Astrocyte (in vitro differentiated cells and primary cell): Measurements from ENCODE around the gene GUK1. TPM values are rescaled to one million over a fixed set of nuclear protein-coding genes. Genes with fewer than 3 reads are reported as not detected.
"Not testable (repeated sequence)": the region's sequence is repeated elsewhere in the genome, so short reads cannot be mapped to it uniquely, and the experiment has no call there.

Source experiments
- DNase-seq: peaks from one replicate; pipeline ENCODE4 v3.0.0-alpha.2; 2010; ENCODE audit warnings: low read depth
- FAIRE-seq: peaks from 2 replicates; lab custom pipeline; 2011; peaks lifted over from hg19 to GRCh38; lab: Jason Lieb, UNC
- H2AFZ ChIP-seq: 2 replicates; pipeline ENCODE4 v1.6.0; 2012; ENCODE audit warnings: low read depth, low read length, inconsistent platforms
- H3K27ac ChIP-seq: 2 replicates; pipeline ENCODE4 v1.5.1; 2011; ENCODE audit warnings: low read depth, low read length, inconsistent platforms
- H3K27me3 ChIP-seq: 2 replicates; pipeline ENCODE4 v1.6.0; 2011; ENCODE audit warnings: low read length, inconsistent platforms; ENCODE audit not compliant: insufficient read depth
- H3K36me3 ChIP-seq: 2 replicates; pipeline ENCODE4 v1.5.1; 2011; ENCODE audit warnings: low read length, inconsistent platforms; ENCODE audit not compliant: insufficient read depth
- H3K4me1 ChIP-seq: 2 replicates; pipeline ENCODE4 v1.5.1; 2011; ENCODE audit warnings: low read length, inconsistent platforms; ENCODE audit not compliant: insufficient read depth
- H3K4me2 ChIP-seq: 2 replicates; pipeline ENCODE4 v1.6.0; 2012; ENCODE audit warnings: low read length, inconsistent platforms
- H3K4me3 ChIP-seq: 2 replicates; pipeline ENCODE4 v1.5.1; 2011; ENCODE audit warnings: low read depth, mild to moderate bottlenecking, low read length, inconsistent platforms; ENCODE audit not compliant: insufficient read depth
- H3K79me2 ChIP-seq: 2 replicates; pipeline ENCODE4 v1.6.0; 2012; ENCODE audit warnings: mild to moderate bottlenecking, low read length, inconsistent platforms; ENCODE audit not compliant: insufficient read depth
- H3K9ac ChIP-seq: 2 replicates; pipeline ENCODE4 v1.6.0; 2012; ENCODE audit warnings: mild to moderate bottlenecking, low read length, inconsistent platforms
- H3K9me3 ChIP-seq: 2 replicates; pipeline ENCODE4 v1.5.1; 2012; ENCODE audit warnings: low read depth, mild to moderate bottlenecking, low read length, inconsistent platforms; ENCODE audit not compliant: insufficient read depth
- H4K20me1 ChIP-seq: 2 replicates; pipeline ENCODE4 v1.6.0; 2012; ENCODE audit warnings: low read length, inconsistent platforms; ENCODE audit not compliant: insufficient read depth
- H3K27ac Mint-ChIP-seq: one replicate; pipeline ENCODE4 v1.8.0; 2021; ENCODE audit warnings: mild to moderate bottlenecking, mixed read lengths; ENCODE audit not compliant: unreplicated experiment
- H3K27me3 Mint-ChIP-seq: one replicate; pipeline ENCODE4 v1.8.0; 2021; ENCODE audit warnings: low read depth, mixed read lengths; ENCODE audit not compliant: unreplicated experiment
- H3K36me3 Mint-ChIP-seq: one replicate; pipeline ENCODE4 v1.8.0; 2021; ENCODE audit warnings: low read depth, mixed read lengths; ENCODE audit not compliant: unreplicated experiment
- H3K4me1 Mint-ChIP-seq: one replicate; pipeline ENCODE4 v1.8.0; 2021; ENCODE audit warnings: low read depth, mixed read lengths; ENCODE audit not compliant: unreplicated experiment
- H3K4me3 Mint-ChIP-seq: one replicate; pipeline ENCODE4 v1.8.0; 2021; ENCODE audit warnings: mild to moderate bottlenecking, moderate library complexity, mixed read lengths; ENCODE audit not compliant: unreplicated experiment
- H3K9me3 Mint-ChIP-seq: one replicate; pipeline ENCODE4 v1.8.0; 2021; ENCODE audit warnings: mild to moderate bottlenecking, mixed read lengths; ENCODE audit not compliant: unreplicated experiment
- EZH2 ChIP-seq: IDR thresholded peaks from 2 replicates; pipeline ENCODE4 v1.6.1; 2012; ENCODE audit warnings: mild to moderate bottlenecking, low read length, inconsistent platforms; ENCODE audit not compliant: insufficient read depth
- total RNA-seq: library from RNA; stranded (reverse); gene quantifications from 2 replicates; pipeline ENCODE4 v1.2.1, GENCODE V29; 2021
- TF ChIP-seq, protein P1 (sequence below): IDR thresholded peaks from 2 replicates; pipeline ENCODE4 v1.5.1; 2011; ENCODE audit warnings: low read depth, mild to moderate bottlenecking, inconsistent platforms, low read length, moderate library complexity; ENCODE audit not compliant: insufficient read depth

GUK1 gene
- total RNA-seq, 1 donor from 2014 or later: 214 TPM

DNA sequence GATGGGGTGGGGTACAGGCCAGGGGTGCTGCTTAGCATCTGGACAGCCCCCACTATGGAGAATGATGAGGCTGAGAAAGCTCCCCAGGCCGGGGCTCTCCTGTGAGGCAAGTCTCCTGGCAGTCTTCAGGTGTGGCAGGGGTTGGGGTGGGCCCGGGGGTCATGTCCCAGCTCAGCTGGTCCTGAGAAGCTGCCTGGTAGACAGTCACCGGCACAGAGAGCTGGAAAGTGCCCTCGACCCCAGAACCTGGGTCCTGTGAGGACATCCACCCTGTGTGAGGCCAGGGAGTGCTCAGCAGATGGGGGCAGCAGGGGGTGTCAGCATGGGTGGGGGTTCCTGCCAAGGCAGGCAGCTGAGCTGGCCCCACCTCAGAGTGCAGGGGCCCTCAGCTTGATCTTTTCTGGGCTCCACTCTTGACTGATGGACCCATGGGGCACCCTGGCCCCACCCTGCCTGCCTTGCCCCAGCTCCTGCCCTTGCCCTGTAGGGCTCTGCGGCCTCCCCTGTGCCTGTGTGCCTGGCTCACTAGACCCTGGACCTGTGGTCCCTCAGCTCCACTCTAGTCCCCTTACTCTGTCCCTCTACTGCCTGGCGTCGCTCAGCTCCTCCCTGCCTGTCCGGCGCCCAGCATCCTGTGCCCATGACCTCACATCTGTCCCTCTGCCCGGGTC lies 31.3 kb downstream of the GUK1 start:
- no peak overlapping the region for H3K27ac ChIP-seq
- no peak for FAIRE-seq
- H3K27me3 Mint-ChIP-seq: no peaks in the 10 kb centered on the region
- TF ChIP-seq, protein P1, sequence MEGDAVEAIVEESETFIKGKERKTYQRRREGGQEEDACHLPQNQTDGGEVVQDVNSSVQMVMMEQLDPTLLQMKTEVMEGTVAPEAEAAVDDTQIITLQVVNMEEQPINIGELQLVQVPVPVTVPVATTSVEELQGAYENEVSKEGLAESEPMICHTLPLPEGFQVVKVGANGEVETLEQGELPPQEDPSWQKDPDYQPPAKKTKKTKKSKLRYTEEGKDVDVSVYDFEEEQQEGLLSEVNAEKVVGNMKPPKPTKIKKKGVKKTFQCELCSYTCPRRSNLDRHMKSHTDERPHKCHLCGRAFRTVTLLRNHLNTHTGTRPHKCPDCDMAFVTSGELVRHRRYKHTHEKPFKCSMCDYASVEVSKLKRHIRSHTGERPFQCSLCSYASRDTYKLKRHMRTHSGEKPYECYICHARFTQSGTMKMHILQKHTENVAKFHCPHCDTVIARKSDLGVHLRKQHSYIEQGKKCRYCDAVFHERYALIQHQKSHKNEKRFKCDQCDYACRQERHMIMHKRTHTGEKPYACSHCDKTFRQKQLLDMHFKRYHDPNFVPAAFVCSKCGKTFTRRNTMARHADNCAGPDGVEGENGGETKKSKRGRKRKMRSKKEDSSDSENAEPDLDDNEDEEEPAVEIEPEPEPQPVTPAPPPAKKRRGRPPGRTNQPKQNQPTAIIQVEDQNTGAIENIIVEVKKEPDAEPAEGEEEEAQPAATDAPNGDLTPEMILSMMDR: no peak
- no peak for TF ChIP-seq EZH2
- peaks cover 61% of the 10 kb centered on the region for H3K79me2 ChIP-seq
- H3K9ac ChIP-seq: no peak overlapping the region
- peaks cover 6% of the 10 kb centered on the region for H3K4me1 ChIP-seq
- H3K4me1 Mint-ChIP-seq: peaks cover 10% of the 10 kb centered on the region
- peaks cover 2% of the 10 kb centered on the region for H3K9me3 Mint-ChIP-seq
- no peaks in the 10 kb centered on the region for H3K36me3 ChIP-seq
- DNase-seq: no peak
- H4K20me1 ChIP-seq: peaks cover 25% of the 10 kb centered on the region
- peaks cover 8% of the 10 kb centered on the region for H3K36me3 Mint-ChIP-seq
- H3K4me3 Mint-ChIP-seq: peak overlapping the region; percentile 50
- no peaks in the 10 kb centered on the region for H3K9me3 ChIP-seq
- H2AFZ ChIP-seq: no peak overlapping the region
- H3K4me2 ChIP-seq: no peak overlapping the region
- no peak overlapping the region for H3K4me3 ChIP-seq
- no peaks in the 10 kb centered on the region for H3K27me3 ChIP-seq
- peak overlapping the region; percentile 62 for H3K27ac Mint-ChIP-seq

DNA sequence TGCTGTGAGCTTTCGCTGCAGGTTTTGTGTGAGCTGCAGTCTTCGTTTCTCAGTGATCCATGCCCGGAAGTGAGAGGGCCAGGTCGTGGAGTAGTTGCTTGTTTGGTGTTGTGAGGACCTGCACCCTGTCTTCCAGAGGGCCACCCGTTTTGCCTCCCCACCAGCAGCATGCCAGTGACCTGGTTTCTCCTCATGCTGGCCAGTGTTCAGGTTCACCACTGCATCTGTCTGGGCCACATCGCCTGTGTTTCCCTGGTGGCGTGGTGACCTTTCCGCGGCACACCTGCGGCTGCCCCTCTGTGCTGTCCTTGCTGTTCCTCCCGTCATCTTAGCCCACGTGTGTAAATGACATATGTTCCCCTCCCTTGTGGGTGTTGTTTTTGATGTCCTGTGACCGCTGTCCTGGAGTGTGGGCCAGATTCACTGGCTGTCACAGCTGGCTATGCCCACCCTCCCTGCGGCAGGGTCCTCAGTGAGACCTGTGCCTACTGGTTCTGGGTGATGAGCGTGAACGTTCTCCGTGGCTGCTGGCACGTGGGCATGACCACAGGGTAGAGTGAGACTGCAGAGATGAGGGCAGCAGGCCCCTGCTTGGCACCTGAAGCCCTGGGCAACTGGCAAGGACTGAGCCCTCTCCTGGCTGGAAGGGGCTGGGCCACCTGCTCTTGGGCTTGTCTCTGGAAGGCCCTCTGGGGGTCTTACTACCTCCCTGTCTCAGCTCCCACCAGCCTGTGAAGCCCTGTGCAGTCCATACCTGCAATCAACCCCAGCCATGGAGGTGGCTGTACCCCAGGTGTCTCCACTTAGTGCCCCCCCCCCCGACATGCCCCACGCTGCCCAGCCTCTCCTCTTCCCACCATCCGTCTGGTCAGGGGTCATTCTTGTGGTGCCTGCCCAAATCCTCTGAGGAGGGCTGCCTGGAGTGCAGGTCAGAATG lies 32.8 kb downstream of the GUK1 start:
- DNase-seq: no peak

DNA sequence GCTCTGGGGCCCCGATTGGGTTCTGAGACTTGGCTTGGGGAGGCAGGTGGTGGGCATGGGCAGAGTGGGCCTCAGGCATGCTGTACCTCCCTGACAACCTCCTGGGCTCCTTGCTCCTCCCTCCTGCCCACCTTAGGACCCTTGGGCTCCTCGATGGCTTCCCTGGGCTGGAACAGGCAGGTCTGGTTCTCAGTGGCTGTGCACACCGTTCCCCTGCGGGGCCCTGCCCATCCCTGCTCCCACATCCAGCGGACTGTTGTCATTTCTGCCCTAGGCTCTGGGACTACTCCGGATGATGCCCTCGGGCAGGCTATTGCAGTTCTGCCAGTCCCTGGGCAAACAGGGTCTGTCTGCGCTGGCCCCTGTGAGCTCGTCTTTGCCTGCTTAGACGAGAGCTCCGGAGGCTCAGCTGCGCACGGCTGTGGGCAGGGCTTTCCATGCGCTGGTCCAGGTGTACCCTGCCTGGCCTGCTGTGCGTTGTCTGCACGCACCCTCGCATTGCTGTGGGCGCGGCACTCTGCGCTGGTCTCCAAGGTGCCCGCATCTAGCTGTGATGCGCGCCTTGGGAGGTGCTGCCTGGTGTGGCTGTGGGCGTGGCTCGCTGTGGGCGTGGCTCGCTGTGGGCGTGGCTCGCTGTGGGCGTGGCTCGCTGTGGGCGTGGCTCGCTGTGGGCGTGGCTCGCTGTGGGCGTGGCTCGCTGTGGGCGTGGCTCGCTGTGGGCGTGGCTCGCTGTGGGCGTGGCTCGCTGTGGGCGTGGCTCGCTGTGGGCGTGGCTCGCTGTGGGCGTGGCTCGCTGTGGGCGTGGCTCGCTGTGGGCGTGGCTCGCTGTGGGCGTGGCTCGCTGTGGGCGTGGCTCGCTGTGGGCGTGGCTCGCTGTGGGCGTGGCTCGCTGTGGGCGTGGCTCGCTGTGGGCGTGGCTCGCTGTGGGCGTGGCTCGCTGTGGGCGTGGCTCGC lies 33.7 kb downstream of the GUK1 start:
- not testable (repeated sequence) for H3K4me3 ChIP-seq, H3K36me3 ChIP-seq, H3K4me3 Mint-ChIP-seq, H3K36me3 Mint-ChIP-seq, H3K9me3 Mint-ChIP-seq, FAIRE-seq, H3K9me3 ChIP-seq, H3K27ac ChIP-seq, H3K9ac ChIP-seq, H3K4me2 ChIP-seq, H3K4me1 ChIP-seq, H3K27me3 ChIP-seq, H3K4me1 Mint-ChIP-seq, H3K27ac Mint-ChIP-seq, H3K27me3 Mint-ChIP-seq, DNase-seq, H2AFZ ChIP-seq
- Histone ChIP-seq H4K20me1 (peaks cover 25% of the 10 kb centered on the region), H3K79me2 (peaks cover 40% of the 10 kb centered on the region)

More for the DNA sequence above, 32.8 kb downstream of the GUK1 start:
- TF ChIP-seq, protein P1: no peak
- TF ChIP-seq EZH2: no peak
- peaks cover 25% of the 10 kb centered on the region for H4K20me1 ChIP-seq
- no peak overlapping the region for H3K27ac Mint-ChIP-seq
- no peak overlapping the region for H2AFZ ChIP-seq
- H3K79me2 ChIP-seq: peaks cover 49% of the 10 kb centered on the region
- H3K4me2 ChIP-seq: no peak overlapping the region
- H3K9me3 ChIP-seq: no peaks in the 10 kb centered on the region
- no peaks in the 10 kb centered on the region for H3K4me1 ChIP-seq
- H3K4me3 Mint-ChIP-seq: no peak overlapping the region
- no peak overlapping the region for H3K4me3 ChIP-seq
- no peaks in the 10 kb centered on the region for H3K27me3 Mint-ChIP-seq
- peaks cover 8% of the 10 kb centered on the region for H3K36me3 Mint-ChIP-seq
- H3K36me3 ChIP-seq: no peaks in the 10 kb centered on the region
- no peaks in the 10 kb centered on the region for H3K9me3 Mint-ChIP-seq
- FAIRE-seq: no peak
- no peak overlapping the region for H3K9ac ChIP-seq
- peaks cover 4% of the 10 kb centered on the region for H3K4me1 Mint-ChIP-seq
- no peaks in the 10 kb centered on the region for H3K27me3 ChIP-seq
- H3K27ac ChIP-seq: no peak overlapping the region
